ENCODE results near the gene GPANK1. TPM values are rescaled to one million over a fixed set of nuclear protein-coding genes. Genes with fewer than 3 reads are reported as not detected.

Gene GPANK1
- total and polyA plus RNA-seq, 9 of the 15 experiments (the other 6 are each of a cell fraction or from before 2014, with no cell fraction given): 32.2 to 111 (median 46.3) TPM

GRCh38 chr6:31620586-31621319 lies 44.0 kb downstream of the GPANK1 start, which contains the start of gene PRRC2A (continued):
- TF ChIP-seq GTF2A2 (tag; IDR thresholded peaks at IDR 0.05) (peak; percentile 89), RHOXF2B (CRISPR knock-in tag; conservative IDR thresholded peaks at IDR 0.05) (no peak), BDP1 (IDR thresholded peaks at IDR 0.05; ENCODE audit: insufficient read depth, insufficient read length) (no peak), DIDO1 (tag; IDR thresholded peaks at IDR 0.05; ENCODE audit: low read depth) (no peak), USF1 (CRISPR knock-in tag; IDR thresholded peaks at IDR 0.05) (no peak; the same call in 1 of the 2 replicates), SETDB1 (IDR thresholded peaks at IDR 0.05; ENCODE audit: low read length) (no peak), ZNF407 (IDR thresholded peaks at IDR 0.05; ENCODE audit: low read depth) (peak; percentile 66)
